ENCODE measurements around the gene PLCD3.

DNA sequence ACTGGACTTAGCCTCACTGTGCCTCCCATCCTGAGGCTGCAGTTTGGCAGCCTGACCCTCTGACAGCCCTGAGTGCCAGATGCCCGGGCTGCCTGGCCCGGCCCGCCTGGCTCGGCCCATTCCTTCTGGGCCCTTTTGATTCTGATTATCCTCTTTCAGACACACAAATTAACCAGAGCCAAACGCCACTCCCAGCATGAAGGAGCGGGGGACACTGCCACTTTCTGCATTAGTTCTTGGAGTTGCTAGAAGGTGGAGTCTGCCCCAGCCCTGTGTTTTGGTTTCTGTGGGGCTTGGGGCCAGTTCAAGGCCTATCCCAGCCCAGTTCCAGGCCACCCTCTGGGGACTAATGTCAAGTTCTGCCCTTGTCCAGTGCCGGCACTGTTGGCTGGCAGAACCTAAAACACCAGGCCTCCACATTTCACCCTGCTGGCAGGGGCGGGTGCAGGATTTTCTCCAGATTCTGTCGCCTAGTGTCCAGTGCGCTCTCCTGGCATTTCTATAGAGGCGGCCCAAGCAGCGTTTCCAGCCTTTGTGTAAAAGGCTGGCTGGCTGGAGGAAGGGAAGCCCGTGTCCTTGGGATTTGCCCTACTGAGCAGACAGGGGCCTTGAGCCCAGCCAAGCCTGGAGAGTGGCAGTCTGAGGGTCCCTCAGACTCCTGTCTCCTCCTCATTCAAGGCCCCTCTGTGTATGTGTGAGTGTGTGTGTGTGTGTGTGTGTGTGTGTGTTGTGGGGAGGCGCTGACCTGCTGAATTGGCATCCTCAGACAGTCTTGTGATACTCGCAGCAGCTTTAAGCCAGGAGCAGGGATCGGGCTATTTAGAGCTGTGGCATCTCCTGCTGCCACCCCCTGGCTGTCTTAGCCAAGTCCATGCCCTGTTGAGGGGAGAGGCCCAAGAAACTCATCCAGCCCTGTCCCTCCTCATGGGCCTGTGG, 21.4 kb downstream of the PLCD3 start:
- TF ChIP-seq, protein P1, sequence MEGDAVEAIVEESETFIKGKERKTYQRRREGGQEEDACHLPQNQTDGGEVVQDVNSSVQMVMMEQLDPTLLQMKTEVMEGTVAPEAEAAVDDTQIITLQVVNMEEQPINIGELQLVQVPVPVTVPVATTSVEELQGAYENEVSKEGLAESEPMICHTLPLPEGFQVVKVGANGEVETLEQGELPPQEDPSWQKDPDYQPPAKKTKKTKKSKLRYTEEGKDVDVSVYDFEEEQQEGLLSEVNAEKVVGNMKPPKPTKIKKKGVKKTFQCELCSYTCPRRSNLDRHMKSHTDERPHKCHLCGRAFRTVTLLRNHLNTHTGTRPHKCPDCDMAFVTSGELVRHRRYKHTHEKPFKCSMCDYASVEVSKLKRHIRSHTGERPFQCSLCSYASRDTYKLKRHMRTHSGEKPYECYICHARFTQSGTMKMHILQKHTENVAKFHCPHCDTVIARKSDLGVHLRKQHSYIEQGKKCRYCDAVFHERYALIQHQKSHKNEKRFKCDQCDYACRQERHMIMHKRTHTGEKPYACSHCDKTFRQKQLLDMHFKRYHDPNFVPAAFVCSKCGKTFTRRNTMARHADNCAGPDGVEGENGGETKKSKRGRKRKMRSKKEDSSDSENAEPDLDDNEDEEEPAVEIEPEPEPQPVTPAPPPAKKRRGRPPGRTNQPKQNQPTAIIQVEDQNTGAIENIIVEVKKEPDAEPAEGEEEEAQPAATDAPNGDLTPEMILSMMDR (IDR thresholded peaks at IDR 0.05 in 4 of 5, conservative IDR thresholded peaks at IDR 0.05 in 1 of 5), result no peak
- no peak for TF ChIP-seq POLR2A (IDR thresholded peaks at IDR 0.05)

Data from gastrocnemius medialis (tissue), 4 donors.